ENCODE data around the gene IRS1. TPM values are rescaled to one million over a fixed set of nuclear protein-coding genes. Genes with fewer than 3 reads are reported as not detected.
A peak's percentile ranks its signal among the peaks of the same experiment; 100 is the strongest.

IRS1 gene
- total and polyA plus RNA-seq, 12 donors = 2.2 to 20.2 (median 14.5) TPM

DNA sequence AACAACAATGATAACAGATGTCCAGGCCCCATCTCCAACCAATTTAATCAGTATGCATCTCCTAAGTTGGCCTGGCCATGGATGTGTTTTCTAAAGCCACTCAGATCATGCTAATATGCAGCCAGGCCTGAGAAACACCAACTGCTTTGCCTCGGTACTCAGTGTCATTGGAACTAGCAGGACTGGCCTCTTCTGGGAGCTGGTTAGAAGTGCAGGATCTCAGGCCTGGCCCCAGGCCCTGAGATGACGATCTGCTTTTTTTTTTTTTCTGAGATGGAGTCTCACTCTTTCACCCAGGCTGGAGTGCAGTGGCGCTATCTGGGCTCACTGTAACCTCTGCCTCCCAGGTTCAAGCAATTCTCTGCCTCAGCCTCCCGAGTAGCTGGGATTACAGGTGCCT lies 69.1 kb downstream of the IRS1 start:
- peaks cover 0 to 2% (median 0%) of the 10 kb centered on the region in 11 donors for H3K9me3 ChIP-seq
- no peaks in the 10 kb centered on the region for H3K27me3 ChIP-seq
- no peak overlapping the region for H3K4me3 ChIP-seq
- ATAC-seq (peak; percentile 50 to 87 (median 78)), DNase-seq (no peak)
- H3K4me1 ChIP-seq = peaks cover 4 to 34% (median 24%) of the 10 kb centered on the region in 9 donors
- H3K27ac ChIP-seq = peak overlapping the region in 1 of 10 donors; percentile 41
- WGBS, 2 donors = 70 to 73% methylated on average over 4 of the region's 4 CpGs
- intact Hi-C loops (cut with DNase I) = loop anchor here in 4 of 10 donors (5.0 to 10.0 kb wide), 4 partner anchors 38 to 64 kb away; partner anchors contain the start of gene IRS1 (in 1 of the 4)
- TF ChIP-seq, protein P1, sequence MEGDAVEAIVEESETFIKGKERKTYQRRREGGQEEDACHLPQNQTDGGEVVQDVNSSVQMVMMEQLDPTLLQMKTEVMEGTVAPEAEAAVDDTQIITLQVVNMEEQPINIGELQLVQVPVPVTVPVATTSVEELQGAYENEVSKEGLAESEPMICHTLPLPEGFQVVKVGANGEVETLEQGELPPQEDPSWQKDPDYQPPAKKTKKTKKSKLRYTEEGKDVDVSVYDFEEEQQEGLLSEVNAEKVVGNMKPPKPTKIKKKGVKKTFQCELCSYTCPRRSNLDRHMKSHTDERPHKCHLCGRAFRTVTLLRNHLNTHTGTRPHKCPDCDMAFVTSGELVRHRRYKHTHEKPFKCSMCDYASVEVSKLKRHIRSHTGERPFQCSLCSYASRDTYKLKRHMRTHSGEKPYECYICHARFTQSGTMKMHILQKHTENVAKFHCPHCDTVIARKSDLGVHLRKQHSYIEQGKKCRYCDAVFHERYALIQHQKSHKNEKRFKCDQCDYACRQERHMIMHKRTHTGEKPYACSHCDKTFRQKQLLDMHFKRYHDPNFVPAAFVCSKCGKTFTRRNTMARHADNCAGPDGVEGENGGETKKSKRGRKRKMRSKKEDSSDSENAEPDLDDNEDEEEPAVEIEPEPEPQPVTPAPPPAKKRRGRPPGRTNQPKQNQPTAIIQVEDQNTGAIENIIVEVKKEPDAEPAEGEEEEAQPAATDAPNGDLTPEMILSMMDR (IDR thresholded peaks at IDR 0.05) = peak in 6 of 9 donors; percentile 9 to 50 (median 40)
- H3K36me3 ChIP-seq = peaks cover 0 to 6% (median 0%) of the 10 kb centered on the region in 9 donors

DNA sequence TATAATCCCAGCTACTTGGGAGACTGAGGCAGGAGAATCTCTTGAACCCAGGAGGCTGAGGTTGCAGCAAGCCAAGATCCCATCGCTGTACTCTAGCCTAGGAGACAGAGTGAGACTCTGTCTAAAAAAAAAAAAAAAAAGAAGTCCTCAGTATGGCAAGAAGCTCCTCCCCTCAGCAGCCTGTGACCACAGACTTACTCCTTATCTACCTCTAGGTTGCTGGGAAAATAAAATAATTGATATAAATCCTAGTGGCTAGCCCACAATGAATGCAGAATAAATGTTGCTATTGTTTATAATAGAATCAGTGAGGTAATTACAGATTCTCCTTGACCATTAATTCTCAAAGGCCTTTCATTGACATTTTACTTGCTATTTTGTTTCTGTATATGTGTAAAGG lies 70.6 kb downstream of the IRS1 start:
- TF ChIP-seq, protein P1 (IDR thresholded peaks at IDR 0.05) = no peak

DNA sequence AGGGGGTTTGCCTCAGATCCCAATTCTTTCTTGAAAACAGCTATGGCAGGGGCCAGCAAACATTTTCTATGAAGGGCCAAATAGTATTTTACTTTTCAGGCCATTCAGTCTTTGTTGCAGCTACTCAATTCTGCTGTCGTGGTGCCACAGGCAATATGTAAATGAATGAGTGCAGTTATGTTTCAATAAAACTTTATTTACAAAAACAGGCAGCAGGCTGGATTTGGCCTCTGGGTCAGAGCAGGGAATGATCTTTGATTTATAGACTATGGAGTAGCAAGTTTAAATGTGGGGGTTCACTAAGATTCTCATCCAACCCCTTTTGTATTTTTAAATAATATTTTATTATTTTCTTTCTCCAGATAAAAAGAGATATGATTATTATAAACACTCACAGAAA lies 72.4 kb downstream of the IRS1 start:
- 77 to 80% methylated on average over 1 of the region's 1 CpG for WGBS, 2 donors
- intact Hi-C loops (cut with DNase I) = loop anchor here in 5 of 10 donors (10.0 kb wide), 3 partner anchors 68 to 512 kb away; partner anchors contain the start of gene IRS1 (in 2 of the 5)

More for the DNA sequence above, 70.6 kb downstream of the IRS1 start:
- Histone ChIP-seq H3K4me1 (peaks cover 7 to 40% (median 27%) of the 10 kb centered on the region in 9 donors), H3K36me3 (no peaks in the 10 kb centered on the region), H3K27me3 (no peaks in the 10 kb centered on the region), H3K4me3 (no peak overlapping the region), H3K9me3 (peaks cover 0 to 2% (median 0%) of the 10 kb centered on the region in 11 donors), H3K27ac (no peak overlapping the region)
- intact Hi-C loops (cut with DNase I) = loop anchor here in 5 of 10 donors (10.0 kb wide), 3 partner anchors 66 to 514 kb away; partner anchors contain the start of gene IRS1 (in 2 of the 5)
- no peak for DNase-seq
- ATAC-seq = no peak
- 100% methylated on average over 1 of the region's 1 CpG for WGBS, 2 donors

DNA sequence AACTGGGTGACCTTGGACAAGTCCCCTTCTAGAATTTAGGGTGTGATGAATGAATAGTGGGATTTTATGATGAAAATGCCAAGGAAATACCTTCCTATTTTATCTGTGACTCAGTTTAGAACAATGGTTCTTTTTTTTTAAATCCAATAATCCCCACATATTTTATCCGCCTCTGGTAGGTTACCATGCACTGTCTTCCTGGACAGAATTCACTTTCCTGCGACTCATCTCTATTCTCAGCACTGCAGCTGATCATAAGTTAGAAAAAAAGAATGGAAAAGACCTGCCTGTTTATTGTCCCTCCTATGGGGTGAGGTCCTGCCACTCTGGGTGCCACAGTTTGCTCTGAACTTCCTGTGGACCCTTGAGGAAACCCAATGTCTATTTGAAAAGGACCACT lies 73.1 kb downstream of the IRS1 start:
- Histone ChIP-seq H3K36me3 (no peaks in the 10 kb centered on the region), H3K27ac (peak overlapping the region in 2 of 10 donors; percentile 26 to 45), H3K9me3 (peaks cover 0 to 2% (median 0%) of the 10 kb centered on the region in 11 donors), H3K4me1 (peaks cover 3 to 42% (median 23%) of the 10 kb centered on the region in 9 donors), H3K4me3 (peak overlapping the region in 2 of 10 donors; percentile 0 to 13), H3K27me3 (no peaks in the 10 kb centered on the region)
- intact Hi-C loops (cut with DNase I) = loop anchor here in 5 of 10 donors (10.0 kb wide), 3 partner anchors 68 to 512 kb away; partner anchors contain the start of gene IRS1 (in 2 of the 5)
- TF ChIP-seq, protein P1 (IDR thresholded peaks at IDR 0.05) = no peak
- DNase-seq = no peak
- 91 to 99% methylated on average over 2 of the region's 2 CpGs for WGBS, 2 donors
- no peak for ATAC-seq

More for the DNA sequence above, 72.4 kb downstream of the IRS1 start:
- no peak overlapping the region for H3K4me3 ChIP-seq
- peaks cover 0 to 2% (median 0%) of the 10 kb centered on the region in 11 donors for H3K9me3 ChIP-seq
- TF ChIP-seq, protein P1 (IDR thresholded peaks at IDR 0.05) = no peak
- H3K36me3 ChIP-seq = no peaks in the 10 kb centered on the region
- DNase-seq = no peak
- no peak overlapping the region for H3K27ac ChIP-seq
- peaks cover 3 to 42% (median 22%) of the 10 kb centered on the region in 9 donors for H3K4me1 ChIP-seq
- ATAC-seq = no peak
- H3K27me3 ChIP-seq = no peaks in the 10 kb centered on the region
